ENCODE results near the gene COPB2.

DNA sequence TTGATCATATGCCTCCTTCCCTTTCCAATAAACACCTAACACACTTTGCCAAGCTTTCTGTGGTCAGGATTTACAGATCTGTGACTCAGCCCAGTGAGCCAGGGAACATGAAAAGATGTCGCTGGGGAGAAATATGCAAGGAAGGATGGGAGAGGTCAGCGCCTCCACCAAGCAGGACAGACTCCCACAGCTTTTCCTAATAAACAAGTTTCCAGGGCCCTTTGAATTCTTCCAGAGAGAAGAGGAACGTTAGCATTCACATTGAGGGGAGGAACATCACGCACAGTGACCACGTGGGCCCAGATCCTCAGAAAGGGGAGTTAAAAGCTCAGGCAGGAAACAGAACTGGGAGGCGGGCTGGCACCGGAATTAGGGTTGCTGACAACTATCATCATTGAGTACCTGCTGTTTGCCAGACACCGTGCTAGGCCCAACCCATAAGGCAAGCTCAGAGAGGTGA is 78.9 kb downstream of the COPB2 start:
- no peak for TF ChIP-seq CTCF (IDR thresholded peaks at IDR 0.05)
- no peak for TF ChIP-seq POLR2A (IDR thresholded peaks at IDR 0.05)

Measured in gastroesophageal sphincter (tissue), 3 donors.